ELF-1 (cell line): ENCODE measurements around the gene TNFRSF18.

Experiments used
- DNase-seq: peaks from one replicate; pipeline ENCODE4 v3.0.0-alpha.2; 2016; ENCODE audit warnings: low read depth, low spot score

TNFRSF18 gene

DNA sequence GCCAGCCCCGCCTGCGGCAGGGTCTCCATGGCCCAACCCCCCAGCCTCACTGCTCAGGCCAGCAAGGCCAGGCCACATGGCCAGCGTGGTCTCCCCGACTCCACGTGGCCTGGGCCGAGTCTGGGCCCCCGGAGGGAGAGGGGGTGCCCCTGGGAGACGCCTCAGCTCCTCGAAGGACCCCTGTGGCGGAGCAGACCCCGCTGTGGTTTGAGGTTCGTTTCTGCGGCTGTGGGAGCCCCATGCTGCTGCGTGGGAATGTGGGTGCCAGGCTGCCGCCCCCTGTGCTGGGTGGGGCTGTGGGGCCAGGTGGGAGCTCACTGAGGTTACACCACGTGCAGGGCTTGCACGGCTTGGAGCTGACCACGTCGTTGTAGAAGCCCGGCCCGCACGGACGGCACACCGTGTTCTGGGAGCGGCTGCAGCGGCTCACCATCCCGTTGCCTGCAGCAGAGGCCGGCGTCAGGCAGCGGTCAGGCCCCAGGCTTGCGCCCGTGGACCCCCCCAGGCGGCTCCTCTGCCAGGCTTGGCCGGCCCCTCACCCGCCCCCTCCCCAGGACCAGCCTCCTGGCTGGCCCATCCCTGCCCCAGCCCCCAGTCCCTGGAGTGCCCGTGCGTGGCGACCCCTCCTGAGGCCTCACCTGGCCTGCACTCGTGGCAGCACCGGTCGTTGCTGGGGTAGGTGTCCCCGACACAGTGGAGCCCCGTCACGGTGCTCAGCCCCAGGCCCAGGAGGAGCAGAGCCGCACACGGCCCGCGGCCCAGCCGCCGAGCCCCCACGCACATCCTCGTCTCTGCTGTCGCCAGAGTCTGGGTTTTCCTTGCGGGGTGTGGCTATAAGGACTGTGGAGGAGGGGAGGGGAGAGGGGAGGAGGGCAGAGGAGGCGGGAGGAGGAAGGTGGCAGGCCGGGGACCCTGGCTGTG lies 7.2 kb upstream of the TNFRSF18 start, which contains the start of gene TNFRSF4:
TNFRSF4 (minus strand) TSS at position 809 of the 921 bp plus-strand sequence; CDS start at position 783, 26 bp downstream.
- DNase-seq: no peak

DNA sequence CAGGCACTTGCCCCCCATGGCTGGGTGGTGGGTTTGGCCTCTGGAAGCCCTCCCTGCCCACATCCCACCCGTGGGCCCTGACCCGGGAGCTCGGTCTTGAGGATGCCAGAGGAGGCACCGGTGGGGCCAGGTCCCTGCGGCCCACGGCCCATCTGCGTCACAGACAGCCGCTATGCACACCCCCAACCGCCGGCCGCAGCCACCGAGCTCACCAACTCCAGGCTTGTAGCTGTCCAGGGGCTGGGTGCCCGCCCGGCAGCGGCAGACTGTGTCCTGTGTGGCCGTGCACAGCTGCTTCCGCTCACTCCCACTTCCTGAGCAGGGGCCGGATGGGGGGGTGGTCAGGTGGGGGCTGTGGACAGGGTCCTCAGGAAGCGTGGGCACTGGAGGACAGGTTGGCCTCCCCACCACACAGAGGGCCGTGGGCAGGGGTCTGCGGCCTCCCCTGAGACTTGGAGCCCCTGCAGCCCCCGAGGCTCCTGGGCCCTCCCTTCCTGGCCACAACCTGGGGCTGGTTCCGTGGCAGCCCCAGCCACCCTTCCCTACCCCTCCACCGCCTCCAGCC lies 6.5 kb upstream of the TNFRSF18 start:
- DNase-seq: no peak

DNA sequence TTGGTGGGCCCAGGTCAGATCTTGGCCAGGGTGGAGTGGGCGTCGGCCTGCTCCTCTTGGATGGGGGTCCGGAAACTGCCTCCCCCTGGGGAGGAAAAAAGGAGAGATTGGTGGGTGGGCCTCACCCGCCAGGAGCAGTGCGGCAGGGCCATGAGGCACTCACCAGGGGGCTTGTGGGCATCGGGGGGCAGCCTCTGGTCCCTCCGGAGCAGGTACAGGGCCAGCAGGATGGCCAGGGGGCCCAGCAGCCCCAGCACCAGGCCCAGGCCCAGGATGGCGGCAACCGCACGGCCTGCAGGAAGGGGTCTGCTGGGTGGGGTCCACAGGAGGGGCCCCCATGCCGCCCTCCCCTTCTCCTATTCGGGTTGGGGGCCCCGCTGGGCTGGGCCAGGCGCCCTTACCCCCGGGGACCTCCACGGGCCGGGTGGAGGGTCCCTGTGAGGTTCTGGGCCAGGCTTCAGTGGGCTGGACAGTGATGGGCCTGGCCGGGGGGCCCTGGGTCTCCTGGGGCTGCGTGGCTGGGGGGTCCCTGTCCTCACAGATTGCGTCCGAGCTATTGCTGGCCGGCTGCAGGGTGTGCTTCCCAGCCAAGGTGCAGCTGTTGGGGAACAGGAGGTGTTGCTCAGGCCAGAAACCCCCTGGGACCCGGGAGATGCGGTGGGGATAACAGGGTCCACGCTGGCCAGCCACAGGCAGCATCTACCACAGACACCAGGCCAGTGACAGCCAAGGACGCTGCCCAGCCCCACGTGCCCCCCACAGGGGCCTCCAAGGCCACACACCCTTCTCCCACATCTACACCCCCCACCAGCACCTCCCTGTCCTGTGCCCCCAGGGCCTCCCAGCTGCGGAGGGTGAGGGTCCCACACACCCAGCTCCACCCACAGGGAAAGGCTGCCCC lies 5.4 kb upstream of the TNFRSF18 start:
- no peak for DNase-seq

DNA sequence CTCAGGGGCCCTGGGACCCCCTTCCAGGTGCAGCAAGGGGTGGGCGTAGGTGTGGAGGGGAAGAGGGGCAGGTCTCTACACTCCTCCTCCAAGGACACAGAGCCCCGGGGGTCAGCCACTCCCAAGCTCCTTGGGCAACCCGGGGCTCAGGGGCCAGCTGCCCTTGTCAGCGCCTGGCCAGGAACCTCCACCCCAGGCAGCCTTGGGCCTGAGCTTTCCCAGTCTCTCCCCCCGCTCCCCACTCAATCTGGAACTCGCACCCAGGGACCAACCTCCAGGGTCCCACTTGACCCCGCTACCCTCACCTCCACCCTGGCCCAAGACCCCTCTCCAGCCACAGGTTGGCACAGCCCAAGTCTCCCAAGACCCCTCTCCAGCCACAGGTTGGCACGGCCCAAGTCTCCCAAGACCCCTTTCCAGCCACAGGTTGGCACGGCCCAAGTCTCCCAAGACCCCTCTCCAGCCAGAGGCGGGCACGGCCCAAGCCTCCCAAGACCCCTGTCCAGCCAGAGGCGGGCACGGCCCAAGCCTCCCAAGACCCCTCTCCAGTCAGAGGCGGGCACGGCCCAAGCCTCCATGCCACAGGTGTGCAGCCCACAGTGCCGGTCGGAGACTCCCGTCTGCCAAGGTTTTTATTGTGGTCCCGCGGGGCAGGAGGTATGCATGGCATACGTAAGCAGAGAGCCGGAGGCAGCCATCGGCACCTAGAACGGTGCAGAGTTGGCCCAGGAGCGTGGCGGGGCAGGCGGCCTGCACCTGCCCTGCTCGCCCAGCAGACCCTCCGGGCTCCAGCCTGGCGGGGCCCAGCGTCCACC lies 4.5 kb upstream of the TNFRSF18 start:
- DNase-seq: no peak

DNA sequence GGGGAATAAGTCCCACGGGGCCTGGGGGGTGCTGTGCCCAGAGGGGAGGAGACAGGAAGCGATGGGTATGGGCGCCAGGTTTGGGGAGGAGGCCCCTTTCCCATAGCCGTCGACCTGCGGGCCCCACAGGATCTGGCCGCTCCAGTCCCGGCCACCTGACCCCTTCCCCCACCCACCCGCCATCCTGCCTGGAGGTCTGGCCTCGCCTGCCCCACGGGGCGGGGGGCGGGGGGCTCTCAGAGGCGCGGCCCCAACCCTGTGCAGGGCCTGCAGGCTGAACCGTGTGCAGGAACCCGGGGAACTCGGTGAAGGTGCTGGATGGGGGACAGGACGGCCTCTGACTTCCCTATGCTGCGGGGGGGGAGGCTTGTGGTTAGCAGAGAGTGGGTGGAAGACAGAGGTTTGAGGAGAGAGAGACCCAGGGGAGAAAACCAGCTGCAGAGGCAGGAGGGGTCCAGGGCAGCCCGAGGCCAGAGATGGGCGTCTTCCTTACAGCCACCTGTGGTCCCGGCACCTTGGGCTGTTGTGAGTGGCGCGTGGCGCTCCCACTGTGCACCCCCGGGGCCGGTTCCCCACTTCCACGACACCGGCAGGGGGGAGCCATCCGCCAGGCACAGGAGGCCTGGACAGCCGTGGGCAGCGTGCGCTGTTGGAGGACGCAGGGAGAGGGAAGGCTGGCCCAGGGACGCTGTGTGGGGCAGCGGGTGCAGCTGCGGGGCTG lies 2.5 kb upstream of the TNFRSF18 start:
- no peak for DNase-seq

DNA sequence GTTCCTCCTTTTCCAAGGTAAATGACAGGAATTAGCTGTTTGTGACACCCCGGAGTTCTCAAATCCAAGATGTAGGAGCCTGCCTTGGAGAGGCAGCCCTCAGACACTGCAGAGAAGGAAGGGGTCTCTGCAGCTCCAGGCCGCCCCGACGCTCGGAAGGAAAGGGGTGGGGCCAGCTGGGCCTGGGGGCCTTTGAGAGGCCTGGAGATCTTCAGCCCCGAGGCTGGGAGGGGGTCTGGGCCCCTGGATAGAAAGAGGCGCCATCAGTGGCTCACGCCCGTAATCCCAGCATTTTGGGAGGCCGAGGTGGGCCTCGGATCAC lies 1.1 kb upstream of the TNFRSF18 start:
- no peak for DNase-seq

DNA sequence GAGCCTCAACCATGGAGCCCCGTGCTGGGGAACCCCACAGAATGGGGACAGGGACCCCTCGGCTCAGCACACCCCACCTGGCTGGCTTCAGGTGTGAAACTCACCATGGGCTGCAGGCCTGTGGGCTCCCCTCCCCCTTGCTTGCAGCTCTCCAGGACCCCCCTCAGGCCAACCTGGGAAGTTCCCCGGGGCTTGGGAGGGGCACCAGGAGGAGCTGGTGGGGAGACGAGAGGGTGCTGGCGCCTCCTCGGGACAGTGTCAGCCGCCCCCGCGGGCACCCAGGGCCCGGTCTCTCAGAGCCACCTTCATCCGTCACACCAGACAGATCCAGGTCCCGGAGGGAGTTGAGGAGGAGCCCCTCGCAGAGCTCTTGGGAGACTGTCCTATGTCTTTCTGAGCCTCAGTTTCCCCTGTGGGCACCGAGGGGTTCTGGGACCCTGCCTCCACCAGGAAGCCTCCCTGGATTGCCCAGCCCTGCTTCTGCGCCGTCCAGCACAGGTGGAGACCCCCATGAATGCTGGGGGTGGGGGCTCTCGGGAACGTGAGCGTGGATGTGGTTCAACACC lies 657 bp upstream of the TNFRSF18 start:
- no peak for DNase-seq

DNA sequence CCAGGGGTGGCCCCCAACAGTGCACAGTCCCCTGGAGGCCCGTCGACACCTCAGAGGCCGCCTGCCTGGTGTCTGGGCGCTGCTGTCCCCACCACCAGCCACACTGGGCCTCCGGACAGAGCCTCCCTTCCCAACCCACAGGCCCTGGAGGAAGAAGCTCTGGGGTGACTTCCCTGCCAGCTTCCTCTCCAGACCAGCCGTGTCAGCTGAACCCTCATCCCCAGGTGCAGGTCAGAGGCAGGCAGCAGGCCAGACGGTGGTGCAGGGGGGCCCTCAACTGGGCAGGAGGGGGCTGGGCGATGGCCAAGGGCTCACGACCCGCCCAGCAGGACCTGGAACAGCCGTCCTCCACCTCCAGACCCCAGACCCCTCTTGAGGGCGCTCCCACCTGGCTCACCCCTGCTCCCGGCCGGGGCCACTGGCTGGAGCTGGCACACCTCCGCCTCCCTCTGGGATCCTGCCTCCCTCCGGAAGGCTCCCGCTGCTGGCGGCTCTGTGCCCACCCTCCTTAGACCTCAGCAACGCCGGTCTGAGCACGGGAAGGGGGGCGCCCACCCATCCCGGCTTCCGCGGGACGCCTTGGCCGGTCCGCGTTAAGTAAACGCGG lies 520 bp downstream of the TNFRSF18 start:
- no peak for DNase-seq

DNA sequence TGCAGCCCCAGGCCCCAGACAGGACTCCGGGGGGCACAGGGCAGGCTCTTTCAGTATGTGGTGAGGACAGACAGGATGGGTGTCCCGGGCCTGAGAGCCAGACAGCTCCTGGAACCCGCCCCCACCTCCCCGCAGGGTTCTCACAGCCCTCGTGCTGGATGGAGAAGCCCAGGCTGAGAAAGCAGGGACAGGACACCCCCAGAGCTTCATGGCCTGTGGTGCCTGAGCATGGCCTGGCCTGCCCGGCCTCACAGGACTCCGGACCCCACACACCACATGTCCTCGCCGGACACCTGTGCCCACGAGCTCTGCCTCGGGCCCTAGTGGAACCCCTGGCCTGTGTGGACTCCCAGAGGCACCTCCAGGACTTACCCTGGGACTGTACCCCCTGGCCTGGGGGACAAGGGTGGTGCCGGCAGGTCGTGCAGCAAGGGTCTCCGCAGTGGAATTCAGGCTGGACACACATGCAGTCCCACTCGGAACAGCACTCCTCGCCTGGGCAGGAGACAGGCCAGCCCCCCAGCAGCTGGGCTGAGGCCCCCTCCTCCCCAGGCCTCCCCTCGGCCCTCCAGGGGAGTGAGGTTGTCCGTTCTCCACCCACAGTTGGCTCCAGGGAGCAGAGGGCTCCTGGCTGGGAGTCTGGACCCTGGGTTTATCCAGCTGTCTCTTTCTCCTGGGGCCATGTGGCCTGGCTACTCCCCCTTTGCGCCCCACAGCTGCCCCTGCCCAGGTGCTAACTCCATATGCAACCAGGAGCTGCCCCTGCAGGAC lies 1.2 kb downstream of the TNFRSF18 start:
- DNase-seq: no peak

DNA sequence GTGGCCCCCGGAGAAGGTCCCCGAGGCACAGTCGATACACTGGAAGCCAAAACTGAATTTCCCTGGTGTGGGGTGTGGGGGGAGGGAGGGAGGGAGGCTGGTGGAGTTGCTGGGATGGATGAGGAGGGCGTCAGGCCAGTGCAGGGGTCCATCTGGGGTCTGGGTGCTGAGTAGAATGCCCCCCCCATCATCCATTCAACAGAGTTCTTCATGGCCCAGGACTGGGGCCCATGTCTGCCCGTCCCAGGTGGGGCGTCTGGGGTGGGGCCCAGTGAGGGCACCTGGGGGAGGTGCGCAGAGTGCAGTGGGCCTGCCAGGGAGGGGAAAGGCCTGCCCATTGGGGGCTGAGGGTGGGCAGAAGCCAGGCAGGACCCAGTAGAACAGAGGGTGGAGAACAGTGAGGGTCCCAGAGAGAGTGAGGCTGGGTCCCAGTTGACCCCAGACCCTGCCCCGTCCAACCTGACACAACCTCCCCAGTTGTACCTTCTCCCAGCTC lies 1.9 kb downstream of the TNFRSF18 start:
- DNase-seq: no peak

DNA sequence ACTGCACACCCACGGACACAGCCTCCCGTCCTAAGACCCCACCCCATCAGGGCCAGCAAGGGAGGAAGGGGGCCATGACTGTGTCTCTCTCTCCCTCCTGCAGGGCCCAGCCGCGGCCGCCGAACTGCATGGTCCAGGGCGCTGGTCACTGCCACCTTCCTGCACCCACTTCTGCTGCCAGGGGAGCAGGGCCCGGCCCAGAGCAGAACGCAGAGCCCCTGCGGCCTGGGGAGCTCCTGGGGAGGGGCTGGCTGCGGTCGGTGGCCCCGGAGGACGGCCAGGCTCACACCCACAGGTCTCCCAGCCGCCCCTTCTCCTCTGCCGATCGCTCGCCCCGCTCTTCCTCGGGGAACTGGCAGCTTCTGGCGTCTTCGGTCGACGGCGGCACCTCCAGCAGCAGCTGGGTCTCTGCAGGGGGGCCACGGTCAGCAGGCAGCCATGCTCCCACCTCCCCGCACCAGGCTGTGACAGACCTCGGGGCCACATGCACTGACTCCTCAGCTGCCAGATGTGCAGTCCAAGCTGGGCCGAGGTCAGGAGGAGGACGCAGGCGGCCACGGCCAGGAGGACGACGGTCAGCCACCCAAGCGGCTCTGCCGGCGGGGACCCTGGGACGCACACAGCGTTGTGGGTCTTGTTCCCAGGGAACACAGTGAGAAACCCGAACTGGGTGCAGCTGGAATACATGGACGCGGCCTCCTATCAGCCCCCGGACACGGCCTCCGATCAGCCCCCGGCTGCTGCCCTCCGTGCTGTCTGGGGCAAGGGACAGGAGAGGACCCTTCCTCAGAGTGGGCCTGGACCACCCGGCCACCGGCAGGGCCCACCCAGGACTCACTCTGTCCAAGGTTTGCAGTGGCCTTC lies 2.6 kb downstream of the TNFRSF18 start:
- DNase-seq: no peak

DNA sequence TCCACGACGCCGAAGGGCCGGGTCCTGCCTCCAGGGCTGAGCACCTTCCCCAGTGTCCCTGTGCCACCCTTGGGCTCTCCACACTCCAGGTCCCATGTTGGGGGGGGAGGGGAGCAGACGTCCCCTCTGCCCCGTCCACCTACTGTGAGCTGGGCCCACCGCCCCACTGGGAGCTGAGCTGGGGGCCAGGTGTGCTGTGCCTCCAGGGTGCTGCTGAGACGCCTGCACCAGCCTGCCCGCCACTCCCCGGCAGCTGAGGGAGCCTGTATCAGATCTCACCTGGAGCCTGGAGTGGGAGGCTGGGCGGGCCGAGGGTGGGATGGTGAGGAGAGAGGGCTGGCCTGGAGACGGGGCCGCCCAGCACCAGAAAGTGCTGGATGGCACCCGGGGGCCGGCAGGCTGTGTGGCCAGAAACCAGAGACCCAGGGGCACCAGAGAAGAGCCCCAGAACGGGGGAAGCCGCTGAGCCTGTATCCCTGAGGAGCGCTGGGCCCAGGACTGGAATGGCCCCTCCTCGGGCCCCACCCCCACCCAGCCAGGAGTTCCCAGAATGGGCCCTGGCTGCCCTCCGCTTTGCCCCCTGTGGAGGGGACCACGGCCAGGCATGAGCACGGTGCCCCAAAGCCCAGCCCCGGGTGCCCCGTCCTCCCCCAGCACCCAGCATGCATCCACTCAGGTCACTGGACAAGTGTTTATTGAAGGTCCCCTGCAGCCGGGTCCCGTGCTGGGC lies 3.4 kb downstream of the TNFRSF18 start:
- DNase-seq: no peak

DNA sequence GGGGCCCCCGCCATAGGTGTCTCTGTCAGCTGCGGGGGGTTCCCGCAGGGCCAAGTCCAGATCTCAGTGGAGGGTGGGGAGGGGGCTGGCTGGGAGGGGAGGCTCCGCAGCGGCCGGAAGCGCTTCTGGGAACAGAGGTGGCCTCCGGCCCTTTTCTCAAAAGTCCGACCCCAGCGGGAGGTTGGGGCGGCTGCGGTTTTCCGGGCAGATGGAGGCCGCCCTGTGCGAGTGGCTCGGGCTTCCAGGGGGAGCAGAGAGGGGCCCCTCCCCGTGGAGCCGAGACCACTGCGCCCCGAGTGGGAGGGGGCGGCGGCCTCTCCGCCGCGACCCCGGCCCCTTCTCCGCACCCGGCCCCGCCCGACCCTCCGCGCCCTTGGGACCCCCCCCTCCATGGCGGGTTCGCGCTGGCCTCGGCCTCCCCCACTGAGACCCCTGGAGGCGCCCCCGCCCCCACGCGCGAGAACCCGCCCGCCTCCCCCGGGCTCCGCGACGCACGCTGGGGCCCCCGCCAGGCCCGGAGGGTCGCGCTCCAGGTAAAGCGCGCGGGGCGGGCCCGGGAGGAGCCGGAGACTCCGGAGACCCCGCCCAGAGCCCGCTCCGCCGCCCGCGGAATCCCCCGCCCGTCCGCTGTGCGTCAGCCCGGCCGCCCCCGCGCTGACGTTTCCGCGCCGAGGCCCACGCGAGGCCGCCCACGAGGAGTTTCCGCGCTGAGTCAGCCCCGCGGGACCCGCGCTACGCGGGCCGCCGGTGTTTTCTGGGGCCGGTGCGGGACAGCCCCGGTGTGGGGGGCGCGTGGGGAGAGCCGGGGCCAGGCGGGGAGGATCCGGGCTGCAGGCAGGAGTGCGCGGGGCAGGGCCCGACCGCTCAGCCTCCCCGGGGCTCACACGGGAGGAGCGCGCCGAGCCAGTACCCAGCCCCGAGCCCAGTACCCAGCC lies 5.2 kb downstream of the TNFRSF18 start:
- DNase-seq: peak; percentile 37

DNA sequence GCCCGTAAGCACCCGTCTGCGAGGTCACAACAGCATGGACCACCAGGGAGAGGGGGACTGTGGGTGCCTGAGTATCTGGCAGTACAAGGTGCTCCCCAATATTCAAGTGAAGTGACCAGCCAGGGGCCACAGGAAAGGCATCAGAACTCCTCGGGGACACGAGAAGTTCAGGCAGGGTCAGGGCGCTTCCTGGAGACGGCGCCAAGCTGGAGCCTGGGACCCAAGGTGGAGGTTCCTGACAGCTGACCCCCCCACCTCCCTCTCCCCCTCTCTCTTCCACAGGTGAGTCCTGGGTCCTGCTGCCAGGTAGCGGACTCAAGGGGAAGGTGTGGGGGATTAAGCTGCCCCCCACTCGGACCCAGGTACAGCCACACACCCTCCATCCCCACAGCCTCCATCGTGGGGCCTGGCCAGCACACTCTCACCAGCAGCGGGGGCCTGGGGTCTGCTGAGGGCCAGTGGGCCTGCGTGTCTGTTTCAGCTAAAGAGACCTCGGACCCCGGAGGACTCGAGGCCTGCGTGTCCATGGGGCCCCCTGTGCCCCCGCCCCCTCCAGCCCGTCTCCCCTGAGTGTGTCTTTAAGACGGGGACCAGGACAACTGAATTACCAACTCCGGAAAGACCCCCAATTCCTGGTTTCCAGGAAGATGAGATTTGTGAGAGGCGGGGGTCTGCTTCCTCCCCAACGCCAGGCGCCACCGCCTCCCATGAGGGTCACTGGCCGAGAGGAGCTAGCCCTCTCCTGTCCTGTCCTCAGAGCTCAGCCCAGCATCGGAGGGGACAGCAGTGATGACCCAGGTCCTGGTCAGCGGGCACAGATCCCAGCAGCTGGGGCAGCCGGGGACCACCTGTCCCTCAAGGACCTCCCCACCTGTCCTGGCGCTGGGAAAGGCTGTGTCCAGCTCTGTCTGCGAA lies 6.2 kb downstream of the TNFRSF18 start:
- DNase-seq: no peak
